HCT116 (cell line): Measurements from ENCODE around the gene LGR6. TPM values are rescaled to one million over a fixed set of nuclear protein-coding genes. Genes with fewer than 3 reads are reported as not detected.

ENCODE experiments used
- ATAC-seq: fragments of 200-7000 bp; cut with Tn5 transposase; 2 replicates; pipeline ENCODE4 v1.9.1; 2020; ENCODE audit warnings: mild to moderate bottlenecking, moderate library complexity
- BruUV-seq: library from RNA; stranded (reverse); fragments of 400-500 nt; replicated peaks from 2 replicates; lab custom pipeline; 2021; lab: Mats Ljungman, UMichigan
- CTCF ChIA-PET: fragments of 300-600 bp; sonication (Branson Sonifier 250); formaldehyde crosslinking; loops from one replicate; lab custom pipeline; 2021; ENCODE audit warnings: antibody characterized with exemption; lab: Charles Lee
- POLR2A ChIA-PET: fragments of 300-600, 350-600 bp; sonication (Branson Sonifier 250); formaldehyde crosslinking; loops from one replicate; lab custom pipeline; 2021; ENCODE audit warnings: antibody characterized with exemption; lab: Charles Lee
- RAD21 ChIA-PET, 2 experiments: fragments of 300-600 bp; sonication (Branson Sonifier 250); formaldehyde crosslinking; loops; one replicate each; lab custom pipeline; 2023; ENCODE audit warnings: low total read pairs in 2 of 2; ENCODE audit not compliant: uncharacterized antibody in 2 of 2, unreplicated experiment in 2 of 2, low non-redundant PET in 1 of 2; lab: Charles Lee
- DNase-seq: peaks from one replicate; pipeline ENCODE4 v3.0.0-alpha.2; 2010; ENCODE audit warnings: low read depth, low spot score
- H2AFZ ChIP-seq: fragments of 200-600 bp; shearing (Covaris generic), sonication (generic); 2 replicates; pipeline ENCODE4 v1.6.1; 2017; ENCODE audit warnings: low read depth, mixed run types, mixed read lengths, antibody characterized with exemption, low read length; ENCODE audit not compliant: poor library complexity, severe bottlenecking
- H3K27ac ChIP-seq: 2 replicates; pipeline ENCODE4 v1.5.1; 2012; ENCODE audit warnings: low read depth, low read length
- H3K27me3 ChIP-seq: fragments of 200-600 bp; sonication (generic); 2 replicates; pipeline ENCODE4 v1.6.1; 2016; ENCODE audit warnings: mixed run types, low read length, mixed read lengths; ENCODE audit not compliant: insufficient read depth
- H3K36me3 ChIP-seq, 2 experiments: fragments of 200-500 bp in 1 of 2; fragments of 200-600 bp in 1 of 2; sonication (Bioruptor generic) in 1 of 2; sonication (generic) in 1 of 2; 2 replicates each; pipeline versions ENCODE4 v1.5.1 to v1.6.1; 2014 to 2016; ENCODE audit warnings: low read length in 2 of 2, inconsistent platforms in 1 of 2, mixed read lengths in 1 of 2, mixed run types in 1 of 2; ENCODE audit not compliant: insufficient read depth in 2 of 2, control insufficient read depth in 1 of 2
- H3K4me1 ChIP-seq, 2 experiments: fragments of 200-600 bp in 1 of 2; sonication (generic) in 1 of 2; 2 replicates each; pipeline versions ENCODE4 v1.5.1 to v1.6.1; 2012 to 2017; ENCODE audit warnings: low read length in 2 of 2, inconsistent platforms in 1 of 2, mild to moderate bottlenecking in 1 of 2, mixed read lengths in 1 of 2, mixed run types in 1 of 2, moderate library complexity in 1 of 2; ENCODE audit not compliant: insufficient read depth in 2 of 2, control insufficient read depth in 1 of 2
- H3K4me2 ChIP-seq: fragments of 200-600 bp; sonication (generic); 2 replicates; pipeline ENCODE4 v1.6.1; 2017; ENCODE audit warnings: mixed run types, low read length, mixed read lengths
- H3K4me3 ChIP-seq, 2 experiments: fragments of 200-600 bp in 1 of 2; sonication (generic) in 1 of 2; replicated peaks in 1 of 2; 2 replicates each; pipeline ENCODE4 v1.5.1; 2011 to 2016; ENCODE audit warnings: low read length in 2 of 2, control low read depth in 1 of 2, low read depth in 1 of 2, mild to moderate bottlenecking in 1 of 2, mixed read lengths in 1 of 2, mixed run types in 1 of 2
- H3K79me2 ChIP-seq: fragments of 200-600 bp; sonication (generic); 2 replicates; pipeline ENCODE4 v1.6.1; 2017; ENCODE audit warnings: mild to moderate bottlenecking, mixed run types, low read length, moderate library complexity, mixed read lengths; ENCODE audit not compliant: insufficient read depth
- H3K9ac ChIP-seq: fragments of 200-600 bp; sonication (generic); 2 replicates; pipeline ENCODE4 v1.6.1; 2016; ENCODE audit warnings: low read length, mixed read lengths
- H3K9me2 ChIP-seq: fragments of 200-600 bp; sonication (generic), shearing (Covaris generic); 2 replicates; pipeline ENCODE4 v1.6.1; 2017; ENCODE audit warnings: mixed run types, mild to moderate bottlenecking, moderate library complexity; ENCODE audit not compliant: insufficient read depth
- H3K9me3 ChIP-seq, 2 experiments: fragments of 200-500 bp in 1 of 2; fragments of 200-600 bp in 1 of 2; sonication (Bioruptor generic) in 1 of 2; sonication (generic) in 1 of 2; 2 replicates each; pipeline ENCODE4 v1.6.1; 2014 to 2017; ENCODE audit warnings: low read length in 2 of 2, mixed read lengths in 2 of 2, inconsistent platforms in 1 of 2, low read depth in 1 of 2, mild to moderate bottlenecking in 1 of 2, mixed run types in 1 of 2, moderate library complexity in 1 of 2; ENCODE audit not compliant: control insufficient read depth in 1 of 2, insufficient read depth in 1 of 2
- H4K20me1 ChIP-seq: fragments of 200-600 bp; sonication (generic), shearing (Covaris generic); 2 replicates; pipeline ENCODE4 v1.6.1; 2017; ENCODE audit warnings: mixed run types, mild to moderate bottlenecking, moderate library complexity; ENCODE audit not compliant: insufficient read depth
- ATF3 ChIP-seq: IDR thresholded peaks from 2 replicates; pipeline ENCODE4 v1.6.1; 2012
- EGR1 ChIP-seq: IDR thresholded peaks from 2 replicates; pipeline ENCODE4 v1.6.1; 2012; ENCODE audit warnings: low read depth
- EZH2 ChIP-seq: fragments of 200-600 bp; sonication (generic); IDR thresholded peaks from 2 replicates; pipeline ENCODE4 v1.6.1; 2017; ENCODE audit warnings: antibody characterized with exemption, mixed run types
- EZH2phosphoT487 ChIP-seq: fragments of 200-600 bp; IDR thresholded peaks from 2 replicates; pipeline ENCODE4 v1.6.1; 2018; ENCODE audit warnings: antibody characterized with exemption, borderline replicate concordance
- FOSL1 ChIP-seq: IDR thresholded peaks from 2 replicates; pipeline ENCODE4 v1.6.1; 2012; ENCODE audit warnings: low read depth
- RAD21 ChIP-seq: IDR thresholded peaks from 2 replicates; pipeline ENCODE4 v1.6.1; 2012; ENCODE audit warnings: low read depth, mild to moderate bottlenecking
- REST ChIP-seq: IDR thresholded peaks from 2 replicates; pipeline ENCODE4 v1.6.1; 2012; ENCODE audit warnings: low read depth
- SRF ChIP-seq: IDR thresholded peaks from 2 replicates; pipeline ENCODE4 v1.6.1; 2012; ENCODE audit warnings: low read depth
- TCF7L2 ChIP-seq: IDR thresholded peaks from 2 replicates; pipeline ENCODE4 v1.7.0; 2011; ENCODE audit warnings: borderline replicate concordance, inconsistent platforms; ENCODE audit not compliant: insufficient read depth, insufficient read length; ENCODE audit errors: extremely low read depth
- ZBTB33 ChIP-seq: IDR thresholded peaks from 2 replicates; pipeline ENCODE4 v1.6.1; 2011; ENCODE audit warnings: mild to moderate bottlenecking, low read length, moderate library complexity; ENCODE audit not compliant: insufficient replicate concordance; ENCODE audit errors: extremely low read depth
- ZNF274 ChIP-seq: fragments of 200-500 bp; sonication (Bioruptor generic); IDR thresholded peaks from 2 replicates; pipeline ENCODE4 v1.6.1; 2014; ENCODE audit warnings: mild to moderate bottlenecking, low read depth, low read length, inconsistent platforms
- intact Hi-C: fragments of 100-400 bp; cut with micrococcal nuclease; formaldehyde crosslinking; loops from 2 replicates; pipeline ENCODE4 v1.10.0; 2022
- total RNA-seq: library from RNA; stranded (reverse); gene quantifications from one replicate; pipeline ENCODE4 v1.2.1, GENCODE V29; 2021; ENCODE audit not compliant: unreplicated experiment

The LGR6 gene
- total RNA-seq, 1 experiment from 2014 or later = 0.20 TPM

GRCh38 chr1:202250982-202251381 is 57.4 kb downstream of the LGR6 start:
- no peak for TF ChIP-seq EGR1
- no peak for TF ChIP-seq RAD21
- no peak for TF ChIP-seq ZNF274
- no peak for TF ChIP-seq ATF3
- no peak for TF ChIP-seq FOSL1
- no peak for TF ChIP-seq TCF7L2
- no peak for TF ChIP-seq REST
- no peak for TF ChIP-seq EZH2phosphoT487
- TF ChIP-seq SRF = no peak
- no peak for TF ChIP-seq EZH2
- no peak for TF ChIP-seq ZBTB33
- Histone ChIP-seq H3K79me2 (no peaks in the 10 kb centered on the region), H2AFZ (no peak overlapping the region), H3K4me2 (no peak overlapping the region), H3K27me3 (peaks cover 33% of the 10 kb centered on the region; the same call in 1 of the 2 replicates), H3K27ac (no peak overlapping the region), H3K4me3 (no peak overlapping the region), H3K4me1 (no peaks in the 10 kb centered on the region), H4K20me1 (no peaks in the 10 kb centered on the region), H3K9ac (no peak overlapping the region), H3K9me3 (no peaks in the 10 kb centered on the region), H3K9me2 (no peaks in the 10 kb centered on the region), H3K36me3 (no peaks in the 10 kb centered on the region)
- POLR2A ChIA-PET = no interaction called here
- DNase-seq (no peak), ATAC-seq (no peak)
- RAD21 ChIA-PET = no interaction called here
- no TSS peak for BruUV-seq
- intact Hi-C loops = no loop called here
- CTCF ChIA-PET = interaction anchor here (1.2 kb wide), 1 partner anchor 24 kb away, joined by 3 read pairs; no protein-coding TSS in a partner anchor
